ENCODE data around the gene ACAA2. TPM values are rescaled to one million over a fixed set of nuclear protein-coding genes. Genes with fewer than 3 reads are reported as not detected.
"Not testable (repeated sequence)": the region's sequence is repeated elsewhere in the genome, so short reads cannot be mapped to it uniquely, and the experiment has no call there.

Gene ACAA2
- total RNA-seq, 4 donors from 2014 or later, result 43.0 to 214 (median 147) TPM

GRCh38 chr18:49784427-49785185 is 28.7 kb downstream of the ACAA2 start:
- in situ Hi-C loops (cut with MboI; ENCODE audit: low pct_ligation_motif_present in 1 of 4, low pct_unique_long_range_greater_than_20kb in 1 of 4, low sequenced_read_pairs in 3 of 4), result no loop called here
- intact Hi-C loops (cut with DNase I; ENCODE audit: low total_unique reads), result loop anchor here (10.0 kb wide), 1 partner anchor 230 kb away; no protein-coding TSS in a partner anchor
- WGBS, 2 donors (ENCODE audit: low coverage in 1 of 2), result 77 to 86% methylated on average over 1 of the region's 1 CpG
- no peaks in the 10 kb centered on the region for H3K9me3 ChIP-seq
- no peak for TF ChIP-seq POLR2A (IDR thresholded peaks at IDR 0.05)
- TF ChIP-seq CTCF (IDR thresholded peaks at IDR 0.05), result peak in 1 of 5 experiments; percentile 14
- peaks cover 0 to 8% (median 4%) of the 10 kb centered on the region in 4 donors for H3K4me1 ChIP-seq
- no peak for DNase-seq
- no peak overlapping the region for H3K27ac ChIP-seq
- H3K27me3 ChIP-seq, result no peaks in the 10 kb centered on the region
- H3K36me3 ChIP-seq, result peaks cover 0 to 62% (median 13%) of the 10 kb centered on the region in 4 donors
- no peak overlapping the region for H3K4me3 ChIP-seq

- intact Hi-C loops (cut with DNase I; ENCODE audit: low total_unique reads), result loop anchor here (10.0 kb wide), 1 partner anchor 229 kb away; no protein-coding TSS in a partner anchor
- DNase-seq; H3K27me3 ChIP-seq; H3K9me3 ChIP-seq; H3K27ac ChIP-seq; H3K4me1 ChIP-seq; H3K4me3 ChIP-seq; in situ Hi-C loops (cut with MboI; ENCODE audit: low pct_ligation_motif_present in 1 of 4, low pct_unique_long_range_greater_than_20kb in 1 of 4, low sequenced_read_pairs in 3 of 4): not testable (repeated sequence)
- 86 to 94% methylated on average over 3 of the region's 3 CpGs for WGBS, 2 donors (ENCODE audit: low coverage in 1 of 2)
- peaks cover 0 to 62% (median 13%) of the 10 kb centered on the region in 4 donors for H3K36me3 ChIP-seq
Measured at GRCh38 chr18:49783631-49784030, 29.7 kb downstream of the ACAA2 start.

- TF ChIP-seq POLR2AphosphoS5 (IDR thresholded peaks at IDR 0.05) (no peak), EP300 (IDR thresholded peaks at IDR 0.05; ENCODE audit: low read depth) (no peak), POLR2A (IDR thresholded peaks at IDR 0.05) (no peak), CTCF (IDR thresholded peaks at IDR 0.05) (no peak)
- Histone ChIP-seq H3K36me3 (peaks cover 0 to 38% (median 12%) of the 10 kb centered on the region in 4 donors), H3K9me3 (peaks cover 0 to 14% of the 10 kb centered on the region in 2 donors), H3K27me3 (no peaks in the 10 kb centered on the region), H3K4me3 (no peak overlapping the region), H3K4me1 (no peaks in the 10 kb centered on the region), H3K27ac (no peak overlapping the region)
- no peak for DNase-seq
- in situ Hi-C loops (cut with MboI; ENCODE audit: low pct_ligation_motif_present in 1 of 4, low pct_unique_long_range_greater_than_20kb in 1 of 4, low sequenced_read_pairs in 3 of 4), result no loop called here
- intact Hi-C loops (cut with DNase I; ENCODE audit: low total_unique reads), result no loop called here
- 89 to 100% methylated on average over 1 to 8 of the region's 8 CpGs for WGBS, 2 donors (ENCODE audit: low coverage in 1 of 2)
Measured at GRCh38 chr18:49778826-49779465, 34.4 kb downstream of the ACAA2 start.

GRCh38 chr18:49769047-49769728 is 44.1 kb downstream of the ACAA2 start:
- no peak overlapping the region for H3K27ac ChIP-seq
- no peak for DNase-seq
- no peak overlapping the region for H3K4me3 ChIP-seq
- intact Hi-C loops (cut with DNase I; ENCODE audit: low total_unique reads) (no loop called here), in situ Hi-C loops (cut with MboI; ENCODE audit: low pct_ligation_motif_present in 1 of 4, low pct_unique_long_range_greater_than_20kb in 1 of 4, low sequenced_read_pairs in 3 of 4) (loop anchor here in 2 of 4 donors (25.0 kb wide), 1 partner anchor 207 kb away; the partner anchor contains the start of gene LIPG (in 2 of the 2))
- no peaks in the 10 kb centered on the region for H3K9me3 ChIP-seq
- no peaks in the 10 kb centered on the region for H3K36me3 ChIP-seq
- 50 to 75% methylated on average over 1 of the region's 1 CpG for WGBS, 2 donors (ENCODE audit: low coverage in 1 of 2)
- H3K4me1 ChIP-seq, result no peaks in the 10 kb centered on the region
- TF ChIP-seq CTCF (IDR thresholded peaks at IDR 0.05) (no peak), POLR2A (IDR thresholded peaks at IDR 0.05) (no peak), EP300 (IDR thresholded peaks at IDR 0.05; ENCODE audit: low read depth) (no peak), POLR2AphosphoS5 (IDR thresholded peaks at IDR 0.05) (no peak)
- no peaks in the 10 kb centered on the region for H3K27me3 ChIP-seq

Data from transverse colon (tissue), 4 donors.